Measurements from ENCODE around the gene IPO5.

- TF ChIP-seq CTCF (IDR thresholded peaks at IDR 0.05) (no peak), POLR2A (IDR thresholded peaks at IDR 0.05) (no peak)
Observed at GRCh38 chr13:97946951-97947588, 6.4 kb upstream of the IPO5 start.

Measured in adrenal gland (tissue), 5 donors.